H9 (cell line): ENCODE measurements around the gene AMH. TPM values are rescaled to one million over a fixed set of nuclear protein-coding genes. Genes with fewer than 3 reads are reported as not detected.

Experiments
- DNase-seq: peaks from one replicate; pipeline ENCODE4 v3.0.0-alpha.2; 2017
- H2AFZ ChIP-seq: one replicate; pipeline ENCODE4 v1.6.1; 2013; ENCODE audit warnings: mild to moderate bottlenecking, low read length, control low read depth, moderate library complexity
- H2AK5ac ChIP-seq: 2 replicates; pipeline ENCODE4 v1.6.1; 2013; ENCODE audit warnings: low read length, control low read depth, mixed read lengths; ENCODE audit not compliant: insufficient read length
- H2BK120ac ChIP-seq: one replicate; pipeline ENCODE4 v1.6.1; 2013; ENCODE audit warnings: low read depth, mild to moderate bottlenecking, low read length, control low read depth, inconsistent platforms; ENCODE audit not compliant: poor library complexity, severe bottlenecking
- H2BK12ac ChIP-seq: 2 replicates; pipeline ENCODE4 v1.6.1; 2013; ENCODE audit warnings: low read length, control low read depth, mixed read lengths, low read depth; ENCODE audit not compliant: insufficient read length
- H2BK15ac ChIP-seq: 2 replicates; pipeline ENCODE4 v1.6.1; 2013; ENCODE audit warnings: low read depth, low read length, control low read depth
- H2BK20ac ChIP-seq: one replicate; pipeline ENCODE4 v1.6.1; 2013; ENCODE audit warnings: low read depth, mild to moderate bottlenecking, low read length, control low read depth, inconsistent platforms; ENCODE audit not compliant: poor library complexity, severe bottlenecking
- H2BK5ac ChIP-seq: 2 replicates; pipeline ENCODE4 v1.6.1; 2013; ENCODE audit warnings: low read length, control low read depth, mixed read lengths; ENCODE audit not compliant: insufficient read length
- H3K14ac ChIP-seq: 2 replicates; pipeline ENCODE4 v1.6.1; 2013; ENCODE audit warnings: low read length, control low read depth; ENCODE audit not compliant: insufficient read depth
- H3K18ac ChIP-seq: 2 replicates; pipeline ENCODE4 v1.6.1; 2013; ENCODE audit warnings: low read depth, mild to moderate bottlenecking, mixed read lengths, low read length, control low read depth; ENCODE audit not compliant: insufficient read length
- H3K23ac ChIP-seq: 2 replicates; pipeline ENCODE4 v1.6.1; 2013; ENCODE audit warnings: low read length, control low read depth, mixed read lengths, low read depth; ENCODE audit not compliant: insufficient read length
- H3K23me2 ChIP-seq: 2 replicates; pipeline ENCODE4 v1.6.1; 2013; ENCODE audit warnings: low read depth, mild to moderate bottlenecking, mixed read lengths, low read length, control low read depth; ENCODE audit not compliant: insufficient read length, poor library complexity, severe bottlenecking
- H3K27ac ChIP-seq: 2 replicates; pipeline ENCODE4 v1.5.1; 2013; ENCODE audit warnings: low read length, control low read depth, mixed read lengths, low read depth; ENCODE audit not compliant: insufficient read length
- H3K27me3 ChIP-seq: 2 replicates; pipeline ENCODE4 v1.6.1; 2013; ENCODE audit warnings: low read length, control low read depth, inconsistent platforms; ENCODE audit not compliant: insufficient read depth
- H3K4ac ChIP-seq: 2 replicates; pipeline ENCODE4 v1.6.1; 2013; ENCODE audit warnings: low read depth, mild to moderate bottlenecking, control low read depth, inconsistent platforms, low read length, moderate library complexity
- H3K4me1 ChIP-seq: 2 replicates; pipeline ENCODE4 v1.6.1; 2013; ENCODE audit warnings: low read length, control low read depth, inconsistent platforms; ENCODE audit not compliant: insufficient read depth
- H3K4me2 ChIP-seq: 2 replicates; pipeline ENCODE4 v1.6.1; 2013; ENCODE audit warnings: low read length, control low read depth, mixed read lengths; ENCODE audit not compliant: insufficient read length, insufficient read depth
- H3K56ac ChIP-seq: 2 replicates; pipeline ENCODE4 v1.6.1; 2013; ENCODE audit warnings: low read depth, mild to moderate bottlenecking, mixed read lengths, low read length, control low read depth; ENCODE audit not compliant: insufficient read length
- H3K79me1 ChIP-seq: 2 replicates; pipeline ENCODE4 v1.6.1; 2013; ENCODE audit warnings: low read depth, mild to moderate bottlenecking, moderate library complexity, low read length, control low read depth, inconsistent platforms; ENCODE audit not compliant: insufficient read depth, poor library complexity, severe bottlenecking
- H3K79me2 ChIP-seq: 2 replicates; pipeline ENCODE4 v1.6.1; 2013; ENCODE audit warnings: low read length, control low read depth, inconsistent platforms; ENCODE audit not compliant: insufficient read depth
- H3K9ac ChIP-seq: 2 replicates; pipeline ENCODE4 v1.6.1; 2013; ENCODE audit warnings: low read length, control low read depth, mixed read lengths; ENCODE audit not compliant: insufficient read length; ENCODE audit errors: extremely low read depth
- H3K9me3 ChIP-seq: one replicate; pipeline ENCODE4 v1.6.1; 2013; ENCODE audit warnings: low read depth, low read length, inconsistent platforms; ENCODE audit not compliant: control insufficient read depth
- H3T11ph ChIP-seq: one replicate; pipeline ENCODE4 v1.6.1; 2013; ENCODE audit warnings: mild to moderate bottlenecking, low read length, control low read depth, inconsistent platforms
- H4K20me1 ChIP-seq: one replicate; pipeline ENCODE4 v1.6.1; 2013; ENCODE audit not compliant: control insufficient read depth, insufficient read length, insufficient read depth
- H4K5ac ChIP-seq: 2 replicates; pipeline ENCODE4 v1.6.1; 2013; ENCODE audit warnings: low read depth, mild to moderate bottlenecking, mixed read lengths, low read length, control low read depth; ENCODE audit not compliant: insufficient read length
- H4K8ac ChIP-seq: replicated peaks from 2 replicates; pipeline ENCODE4 v1.6.1; 2013; ENCODE audit warnings: low read length, control low read depth, mixed read lengths, low read depth; ENCODE audit not compliant: insufficient read length
- H4K91ac ChIP-seq: 2 replicates; pipeline ENCODE4 v1.6.1; 2013; ENCODE audit warnings: low read depth, mild to moderate bottlenecking, moderate library complexity, mixed read lengths, low read length, control low read depth; ENCODE audit not compliant: insufficient read length
- H3K27ac Mint-ChIP-seq, 3 experiments: 2 replicates in 2 of 3; 3 replicates in 1 of 3; pipeline ENCODE4 v1.8.0; 2020 to 2021; ENCODE audit warnings: mixed read lengths in 3 of 3, mild to moderate bottlenecking in 1 of 3, moderate library complexity in 1 of 3
- H3K27me3 Mint-ChIP-seq: 2 replicates; pipeline ENCODE4 v1.8.0; 2021; ENCODE audit warnings: low read depth, mild to moderate bottlenecking, moderate library complexity, mixed read lengths
- H3K36me3 Mint-ChIP-seq, 3 experiments: 2 replicates in 2 of 3; 3 replicates in 1 of 3; pipeline ENCODE4 v1.8.0; 2020 to 2021; ENCODE audit warnings: low read depth in 3 of 3, mixed read lengths in 3 of 3; ENCODE audit not compliant: insufficient read depth in 1 of 3
- H3K4me1 Mint-ChIP-seq, 2 experiments: 2 replicates each; pipeline ENCODE4 v1.8.0; 2020; ENCODE audit warnings: mixed read lengths in 2 of 2
- H3K4me3 Mint-ChIP-seq, 2 experiments: 2 replicates in 1 of 2; 3 replicates in 1 of 2; pipeline ENCODE4 v1.8.0; 2020 to 2021; ENCODE audit warnings: mild to moderate bottlenecking in 2 of 2, mixed read lengths in 2 of 2, moderate library complexity in 1 of 2
- H3K9me3 Mint-ChIP-seq, 2 experiments: 2 replicates in 1 of 2; 3 replicates in 1 of 2; pipeline ENCODE4 v1.8.0; 2020; ENCODE audit warnings: mild to moderate bottlenecking in 2 of 2, mixed read lengths in 2 of 2, moderate library complexity in 1 of 2
- WGBS: extraction: QIAGEN DNeasy Blood & Tissue Kit; methylation state at CpG from one replicate; pipeline ENCODE4 v1.1.7; 2013; ENCODE audit warnings: missing lambda C conversion rate, low lambda C conversion rate, mixed read lengths; ENCODE audit not compliant: insufficient read length; ENCODE audit errors: extremely low coverage; 5-methylcytosine and 5-hydroxymethylcytosine counted together
- total RNA-seq: library from RNA; stranded (reverse); gene quantifications from 2 replicates; pipeline ENCODE4 v1.2.1, GENCODE V29; 2021
- TF ChIP-seq, protein P1 (sequence below): fragments of 200-600 bp; sonication (generic); conservative IDR thresholded peaks from 3 replicates; pipeline ENCODE4 v1.8.0; 2021; ENCODE audit warnings: antibody characterized with exemption, mild to moderate bottlenecking

AMH gene
- total RNA-seq, 1 experiment from 2014 or later = 70.7 TPM

DNA sequence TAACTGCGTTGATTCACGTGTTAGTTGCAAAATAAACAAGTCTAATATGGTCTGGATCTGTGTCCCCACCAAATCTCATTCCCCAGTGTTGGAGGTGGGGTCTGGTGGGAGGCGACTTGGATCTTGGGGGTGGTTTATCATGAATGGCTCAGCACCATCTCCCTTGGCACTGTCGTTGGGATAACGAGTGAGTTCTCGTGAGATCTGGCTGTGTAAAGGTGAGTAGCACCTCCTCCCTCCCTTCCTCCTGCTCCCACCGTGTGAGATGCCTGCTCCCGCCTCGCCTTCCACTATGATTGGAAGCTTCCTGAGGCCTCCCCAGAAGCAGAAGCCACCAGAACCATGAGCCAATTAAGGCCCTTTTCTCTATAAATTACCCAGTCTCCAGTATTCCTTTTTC, 28.0 kb downstream of the AMH start:
- Histone ChIP-seq H3T11ph (no peak overlapping the region), H2BK5ac (no peak overlapping the region), H4K91ac (no peak overlapping the region), H3K23ac (no peak overlapping the region), H3K4me1 (no peaks in the 10 kb centered on the region), H4K5ac (no peak overlapping the region), H2BK20ac (no peak overlapping the region), H3K4ac (no peak overlapping the region), H2AK5ac (no peak overlapping the region), H3K23me2 (peaks cover 5% of the 10 kb centered on the region), H3K56ac (no peak overlapping the region), H4K20me1 (no peaks in the 10 kb centered on the region), H3K27ac (no peak overlapping the region), H3K9ac (no peak overlapping the region), H2BK12ac (no peak overlapping the region), H3K18ac (no peak overlapping the region), H3K79me1 (no peaks in the 10 kb centered on the region), H4K8ac (no peak overlapping the region), H3K14ac (no peak overlapping the region), H2BK120ac (no peak overlapping the region), H3K9me3 (no peaks in the 10 kb centered on the region), H3K4me2 (no peak overlapping the region), H3K79me2 (no peaks in the 10 kb centered on the region), H2AFZ (no peak overlapping the region), H3K27me3 (no peaks in the 10 kb centered on the region), H2BK15ac (no peak overlapping the region)
- no CpG with 5 or more reads among the region's 9 CpGs for WGBS
- H3K27ac Mint-ChIP-seq = peak overlapping the region in 1 of 3 experiments; percentile 9; a peak in 1 of 7 replicates
- no peak for DNase-seq
- H3K36me3 Mint-ChIP-seq = peaks cover 14 to 26% (median 17%) of the 10 kb centered on the region in 3 experiments
- peaks cover 14 to 18% of the 10 kb centered on the region in 2 experiments for H3K4me1 Mint-ChIP-seq
- H3K4me3 Mint-ChIP-seq = no peak overlapping the region
- H3K9me3 Mint-ChIP-seq = no peaks in the 10 kb centered on the region; a peak in 1 of 5 replicates
- peaks cover 5% of the 10 kb centered on the region for H3K27me3 Mint-ChIP-seq
- TF ChIP-seq, protein P1, sequence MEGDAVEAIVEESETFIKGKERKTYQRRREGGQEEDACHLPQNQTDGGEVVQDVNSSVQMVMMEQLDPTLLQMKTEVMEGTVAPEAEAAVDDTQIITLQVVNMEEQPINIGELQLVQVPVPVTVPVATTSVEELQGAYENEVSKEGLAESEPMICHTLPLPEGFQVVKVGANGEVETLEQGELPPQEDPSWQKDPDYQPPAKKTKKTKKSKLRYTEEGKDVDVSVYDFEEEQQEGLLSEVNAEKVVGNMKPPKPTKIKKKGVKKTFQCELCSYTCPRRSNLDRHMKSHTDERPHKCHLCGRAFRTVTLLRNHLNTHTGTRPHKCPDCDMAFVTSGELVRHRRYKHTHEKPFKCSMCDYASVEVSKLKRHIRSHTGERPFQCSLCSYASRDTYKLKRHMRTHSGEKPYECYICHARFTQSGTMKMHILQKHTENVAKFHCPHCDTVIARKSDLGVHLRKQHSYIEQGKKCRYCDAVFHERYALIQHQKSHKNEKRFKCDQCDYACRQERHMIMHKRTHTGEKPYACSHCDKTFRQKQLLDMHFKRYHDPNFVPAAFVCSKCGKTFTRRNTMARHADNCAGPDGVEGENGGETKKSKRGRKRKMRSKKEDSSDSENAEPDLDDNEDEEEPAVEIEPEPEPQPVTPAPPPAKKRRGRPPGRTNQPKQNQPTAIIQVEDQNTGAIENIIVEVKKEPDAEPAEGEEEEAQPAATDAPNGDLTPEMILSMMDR = no peak
